Right renal pelvis (tissue), 4 donors: ENCODE data around the gene OCA2. TPM values are rescaled to one million over a fixed set of nuclear protein-coding genes. Genes with fewer than 3 reads are reported as not detected.
"Not testable (repeated sequence)": the region's sequence is repeated elsewhere in the genome, so short reads cannot be mapped to it uniquely, and the experiment has no call there.

Experiments
- DNase-seq, 4 donors: peaks; one replicate each; pipeline ENCODE4 v3.0.0-alpha.2; 2013; ENCODE audit warnings: low read depth in 4 of 4, low spot score in 3 of 4, missing footprints in 1 of 4
- polyA plus RNA-seq, 4 donors: library from polyadenylated mRNA; unstranded; fragments of 120-200 nt; gene quantifications; one replicate each; pipeline ENCODE4 v1.2.1, GENCODE V29; 2013; ENCODE audit not compliant: insufficient read length in 4 of 4

The OCA2 gene
- polyA plus RNA-seq, 4 donors = 8.7 to 11.2 (median 9.4) TPM

GRCh38 chr15:28121577-28121976 is 22.5 kb upstream of the OCA2 start:
- not testable (repeated sequence) for DNase-seq

GRCh38 chr15:28120359-28120640 is 21.2 kb upstream of the OCA2 start:
- DNase-seq = no peak

GRCh38 chr15:28118531-28118930 is 19.4 kb upstream of the OCA2 start:
- DNase-seq = no peak

DNA sequence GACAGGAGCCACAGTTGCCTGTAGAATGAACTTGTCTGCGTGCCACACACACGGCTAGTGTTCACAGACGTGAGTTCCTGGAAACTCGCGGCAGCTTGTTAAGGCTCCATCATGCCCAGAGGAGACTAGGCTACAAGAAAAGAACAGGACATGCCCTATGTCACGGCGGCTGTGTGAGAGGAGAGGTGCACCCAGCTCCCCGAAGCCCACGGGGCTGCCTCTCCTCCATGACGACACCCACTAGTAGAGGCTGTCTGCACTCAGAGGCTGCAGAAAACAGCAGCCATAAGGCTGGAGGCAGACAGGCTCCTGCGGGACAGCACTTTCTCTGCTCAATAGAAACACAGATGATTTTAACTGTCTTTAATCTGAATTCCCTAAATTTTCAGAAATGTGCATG is 19.0 kb upstream of the OCA2 start:
- no peak for DNase-seq

DNA sequence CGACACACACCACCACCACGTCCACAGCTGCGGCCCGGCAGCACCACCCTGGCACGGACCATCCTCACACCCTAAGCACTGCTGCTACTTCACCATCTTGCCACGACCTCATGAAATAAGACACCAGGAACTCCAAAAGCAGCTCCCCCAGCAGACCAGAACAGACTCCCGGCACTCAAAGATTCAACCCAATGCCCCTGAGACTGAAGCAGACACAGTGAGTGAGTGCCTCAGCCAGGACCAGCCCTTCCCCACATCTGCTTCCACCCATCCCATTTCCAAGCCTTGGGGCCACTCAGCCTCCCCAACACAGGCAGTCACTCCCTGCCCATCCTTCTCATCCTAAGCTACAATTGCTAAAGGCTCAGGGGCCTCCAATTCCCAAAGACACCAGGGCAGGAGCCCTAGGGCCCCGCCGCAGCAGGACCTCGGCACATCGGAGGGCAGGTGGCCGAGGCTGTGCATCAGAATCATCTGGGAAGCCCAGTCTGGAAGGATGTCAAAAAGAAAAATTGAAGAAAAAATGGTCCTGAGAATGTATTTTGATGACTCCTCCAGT is 18.4 kb upstream of the OCA2 start:
- DNase-seq = no peak

GRCh38 chr15:28116521-28117431 is 17.7 kb upstream of the OCA2 start:
- no peak for DNase-seq

DNA sequence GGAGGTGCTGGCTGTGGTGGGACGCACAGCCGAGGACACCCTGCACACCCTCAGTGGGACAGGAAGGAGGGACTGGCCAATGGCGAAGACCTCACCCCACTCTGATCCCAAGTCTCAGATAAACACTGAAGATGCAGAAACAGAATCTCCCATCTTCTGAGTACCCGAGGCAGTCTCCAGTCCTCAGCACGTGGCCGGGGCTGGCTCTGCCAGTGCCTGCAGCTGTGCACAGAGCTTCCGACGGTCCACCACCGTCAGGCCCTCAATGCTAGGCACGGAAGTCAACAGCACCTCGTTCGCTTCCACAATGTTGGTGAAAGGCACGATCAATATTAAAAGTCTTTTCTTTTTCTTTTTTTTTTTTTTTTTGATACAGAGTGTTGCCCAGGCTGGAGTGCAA is 16.8 kb upstream of the OCA2 start:
- no peak for DNase-seq

DNA sequence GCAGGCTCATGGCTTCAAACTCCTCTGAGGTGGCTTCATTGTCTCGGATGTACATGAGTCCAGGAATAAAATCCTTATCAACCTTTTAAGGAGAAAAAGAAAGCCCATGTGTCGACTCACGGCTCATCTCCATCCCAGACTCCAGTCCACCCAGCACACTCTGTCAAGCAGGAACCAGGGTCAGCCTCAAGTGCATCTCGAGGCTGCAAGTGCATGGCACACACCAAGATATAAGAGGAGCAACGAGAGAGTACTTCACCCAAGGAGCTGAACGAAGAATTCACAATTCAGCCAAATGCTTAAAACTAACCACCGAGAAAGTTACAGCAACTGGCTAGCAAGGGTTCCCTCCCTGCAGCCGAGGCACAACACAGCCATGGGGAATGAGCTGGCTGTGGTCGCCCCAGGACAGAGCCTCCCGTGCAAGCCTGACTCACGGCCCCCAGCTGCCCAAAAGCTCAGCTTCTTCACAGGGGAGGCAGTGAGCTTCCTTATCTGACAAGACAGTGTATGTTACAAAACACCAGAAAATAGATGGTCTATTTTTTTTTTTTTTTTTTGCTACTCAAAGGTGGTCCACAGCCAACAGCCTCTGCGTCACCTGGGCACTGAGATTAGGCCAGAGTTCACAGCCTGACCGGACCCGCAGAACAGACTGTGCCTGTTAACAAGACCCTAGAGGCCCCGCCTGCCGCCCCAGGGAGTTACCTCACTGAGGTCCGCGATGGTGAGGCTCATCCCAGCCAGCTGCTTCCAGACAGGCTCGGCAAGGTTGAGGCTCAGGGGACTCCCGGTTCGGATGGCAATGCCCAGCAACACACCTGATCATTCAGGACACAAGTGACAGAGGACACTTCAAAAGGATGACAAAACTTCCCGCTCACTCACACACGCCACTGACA is 15.9 kb upstream of the OCA2 start:
- no peak for DNase-seq

DNA sequence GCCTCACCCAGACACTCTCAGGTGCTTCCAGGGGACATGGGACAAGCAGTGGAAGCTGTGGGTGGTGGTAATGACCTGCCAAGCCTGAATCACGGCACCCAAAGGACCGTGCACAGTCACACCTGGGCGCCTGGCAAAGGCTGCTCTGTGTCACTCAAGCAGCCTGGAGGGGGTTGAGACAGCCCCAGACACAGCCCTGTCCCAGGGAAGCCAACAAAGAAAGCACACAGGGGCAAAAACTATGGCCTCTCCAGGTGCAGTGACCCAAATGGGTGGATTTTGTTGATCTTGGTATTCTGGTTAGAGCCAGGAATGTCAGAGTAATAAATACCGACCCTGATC is 15.0 kb upstream of the OCA2 start:
- DNase-seq = no peak

DNA sequence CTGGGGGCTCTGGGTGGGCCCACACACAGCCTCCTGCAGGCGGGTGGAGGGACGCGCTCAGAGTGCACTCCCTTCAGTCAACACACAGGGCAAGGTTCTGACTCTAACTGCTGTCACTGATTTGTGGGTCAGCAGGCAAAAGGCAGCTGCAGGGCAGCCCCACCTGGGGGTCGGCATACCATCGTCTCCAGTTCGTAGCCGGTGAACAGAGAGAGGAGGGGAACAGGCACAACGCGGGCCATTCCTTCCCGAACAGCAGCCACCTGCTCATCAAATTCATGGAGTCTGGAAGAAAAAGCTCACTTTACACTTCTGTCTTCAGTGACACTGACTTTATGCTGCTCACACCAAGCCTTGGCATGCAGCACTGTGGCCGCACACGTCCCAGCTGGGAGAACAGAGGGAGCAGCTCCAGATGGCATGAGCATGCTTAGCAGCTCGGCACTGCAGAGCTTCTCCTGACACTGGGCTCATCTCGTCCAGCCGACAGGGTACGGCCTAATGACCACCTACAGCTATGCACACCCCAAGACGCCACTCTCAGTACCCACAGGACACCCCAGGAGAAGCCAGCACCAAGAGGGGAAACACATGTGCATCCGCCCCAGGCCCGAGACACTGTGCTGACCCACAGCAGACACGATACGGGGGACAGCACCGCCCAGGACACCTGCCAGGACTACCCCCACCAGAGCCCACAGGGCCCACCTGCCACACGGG is 14.4 kb upstream of the OCA2 start:
- no peak for DNase-seq

- no peak for DNase-seq
Observed at GRCh38 chr15:28112962-28113361, 13.8 kb upstream of the OCA2 start.

- no peak for DNase-seq
Observed at GRCh38 chr15:28112101-28112760, 13.1 kb upstream of the OCA2 start.

- no peak for DNase-seq
Observed at GRCh38 chr15:28111543-28111942, 12.4 kb upstream of the OCA2 start.

- no peak for DNase-seq
Observed at GRCh38 chr15:28110481-28110881, 11.4 kb upstream of the OCA2 start.

DNA sequence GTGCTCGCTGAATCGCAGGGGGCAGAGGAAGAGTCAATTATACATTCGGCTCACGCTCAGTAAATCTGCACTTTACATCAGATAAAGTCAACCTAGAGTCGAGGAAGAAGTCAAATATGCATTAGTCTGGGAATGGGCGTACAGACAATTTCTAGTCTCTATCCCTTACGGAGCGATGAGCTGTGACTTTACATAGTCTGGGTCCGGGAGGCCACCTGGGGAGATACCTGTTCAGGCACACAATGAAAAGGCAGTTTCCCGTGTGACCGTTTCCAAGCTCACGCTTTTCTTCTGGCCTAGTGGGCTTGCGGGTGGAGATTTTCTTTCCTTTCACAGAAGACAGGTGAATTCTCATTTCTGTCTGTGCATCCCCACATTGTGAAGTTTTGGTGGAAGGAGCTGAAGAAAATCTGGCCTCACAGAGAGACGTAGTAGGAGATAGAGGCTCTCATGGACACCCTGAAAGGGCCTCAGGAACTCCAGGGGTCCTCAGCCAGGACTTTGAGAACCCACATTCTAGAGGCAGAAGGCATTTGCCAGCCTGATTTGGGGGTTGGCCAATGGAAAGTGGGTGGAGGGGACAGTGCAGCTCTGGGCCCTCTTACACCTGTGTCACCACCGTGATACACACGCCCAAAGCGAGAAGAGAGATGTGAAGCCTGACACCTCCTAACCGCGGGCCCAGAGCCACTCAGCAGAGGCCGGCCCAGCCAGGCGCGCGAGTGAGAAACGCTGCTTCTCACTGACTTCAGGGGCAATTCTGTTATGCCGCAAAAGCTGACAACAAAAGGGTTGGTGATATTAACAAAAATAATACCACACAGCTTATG is 10.7 kb upstream of the OCA2 start:
- DNase-seq = no peak

GRCh38 chr15:28107904-28108275 is 8.8 kb upstream of the OCA2 start:
- no peak for DNase-seq

DNA sequence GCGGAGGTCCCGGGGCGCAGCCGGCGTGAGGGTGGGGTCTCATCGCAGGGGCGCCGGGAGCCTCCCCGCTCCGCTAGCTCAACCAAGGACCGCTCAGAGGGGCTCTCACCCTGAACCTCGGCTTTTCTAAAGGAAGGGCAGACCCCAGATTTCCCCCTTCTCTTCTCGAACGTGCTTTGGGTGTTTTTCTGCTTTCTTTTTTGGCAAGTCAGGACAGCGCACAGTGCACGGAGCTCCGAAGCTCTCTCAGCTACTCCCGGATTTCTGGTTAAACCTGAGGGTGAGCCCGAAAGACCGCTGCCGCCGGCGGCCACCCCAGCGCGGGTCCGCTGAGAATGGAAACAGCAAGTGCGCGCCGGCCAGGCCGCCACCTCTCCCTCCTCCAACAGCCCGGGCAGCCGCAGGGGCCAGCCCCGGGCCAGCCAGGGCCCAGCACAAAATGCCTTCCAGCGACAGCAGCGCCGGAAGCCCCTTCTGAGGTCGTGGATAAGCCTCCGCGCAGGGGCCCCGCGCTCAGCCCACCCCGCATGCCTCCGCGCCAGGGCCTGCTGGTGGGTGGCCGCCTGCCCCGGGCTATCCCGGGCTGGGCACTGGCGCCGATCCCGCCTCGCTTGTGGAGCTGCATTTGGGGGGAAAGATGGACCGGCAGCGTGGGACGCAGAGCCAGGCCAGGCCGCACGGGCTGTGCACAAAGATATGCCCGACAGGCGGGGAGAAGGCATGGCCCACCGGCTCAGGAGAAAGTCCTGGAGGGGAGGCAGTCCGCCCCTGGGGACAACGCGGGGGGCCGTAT is 8.2 kb upstream of the OCA2 start:
- DNase-seq = no peak

DNA sequence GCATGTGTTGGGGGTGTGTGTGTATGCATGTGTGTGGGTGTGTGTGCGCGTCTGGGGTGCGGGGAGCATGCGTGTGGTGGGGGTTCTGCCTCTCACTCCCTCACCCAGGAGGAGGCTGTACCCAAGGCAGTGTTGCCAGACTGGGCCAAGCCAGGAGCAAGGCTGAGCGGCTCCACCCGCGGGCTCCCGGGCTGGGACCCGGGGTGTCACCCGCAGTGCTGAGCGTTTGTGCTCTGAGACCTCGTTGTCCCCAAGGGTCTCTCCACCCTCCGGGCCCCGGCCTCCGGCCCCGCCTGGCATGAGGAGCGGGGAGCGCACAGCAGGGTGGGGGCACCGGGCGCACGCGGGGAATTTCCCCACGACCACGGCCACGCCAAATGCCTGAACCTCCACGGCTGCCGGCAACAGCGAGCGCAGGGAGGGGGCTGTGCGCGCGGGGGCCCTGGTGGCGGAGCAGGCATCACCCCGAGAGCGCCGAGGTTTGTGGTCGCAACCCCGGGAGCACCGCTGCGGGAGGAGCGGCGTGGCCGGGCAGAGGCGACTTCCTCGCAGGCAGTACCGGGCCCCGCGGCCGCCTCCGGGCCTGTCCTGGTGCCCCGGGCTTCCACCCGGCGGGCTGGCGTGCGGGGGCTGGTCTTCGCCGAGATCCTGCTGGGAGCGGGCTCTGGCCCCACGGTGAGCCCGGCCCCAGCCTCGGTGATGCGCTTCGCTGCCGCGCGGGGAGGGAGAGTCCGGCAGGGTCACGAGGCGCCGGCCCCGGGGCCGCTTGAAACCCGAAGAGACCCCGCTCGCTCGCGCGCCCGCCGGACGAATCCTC is 7.4 kb upstream of the OCA2 start:
- DNase-seq = no peak
